NT2/D1 (cell line): ENCODE data around the gene RAX.

ENCODE experiments used
- SUZ12 ChIP-seq: IDR thresholded peaks from 2 replicates; pipeline ENCODE4 v1.6.1; 2011; ENCODE audit not compliant: insufficient read length, insufficient read depth; ENCODE audit errors: extremely low read depth
- YY1 ChIP-seq: IDR thresholded peaks from 2 replicates; pipeline ENCODE4 v1.6.1; 2011; ENCODE audit not compliant: insufficient read length, insufficient read depth
- ZNF274 ChIP-seq: IDR thresholded peaks from 2 replicates; pipeline ENCODE4 v1.6.1; 2011; ENCODE audit warnings: mild to moderate bottlenecking, low read depth, low read length

DNA sequence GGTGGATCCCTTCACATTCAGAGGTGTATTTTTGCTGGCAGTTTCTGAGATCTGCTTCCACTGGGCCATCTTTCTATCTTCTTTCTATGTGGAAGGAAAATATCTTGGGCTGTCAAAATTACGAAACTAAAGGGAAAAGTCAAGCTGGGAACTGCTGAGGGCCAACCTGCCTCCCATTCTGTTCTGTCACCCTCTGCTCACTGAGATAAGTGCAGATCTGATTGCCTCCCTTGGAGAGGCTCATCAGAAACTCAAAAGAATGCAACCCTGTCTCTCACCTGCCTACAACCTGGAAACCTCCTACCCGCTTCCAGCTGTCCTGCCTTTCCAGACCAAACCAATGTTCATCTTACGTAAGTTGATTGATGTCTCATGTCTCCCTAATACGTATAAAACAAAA is 26.5 kb downstream of the RAX start:
- no peak for TF ChIP-seq SUZ12
- TF ChIP-seq YY1: no peak
- no peak for TF ChIP-seq ZNF274
